AG04449 (cell line): Measurements from ENCODE around the gene CNR2.
A peak's percentile ranks its signal among the peaks of the same experiment; 100 is the strongest.
"Not testable (repeated sequence)": the region's sequence is repeated elsewhere in the genome, so short reads cannot be mapped to it uniquely, and the experiment has no call there.

ENCODE experiments used
- CTCF ChIA-PET: fragments of 350-600 bp; formaldehyde crosslinking; extraction: SDS; loops from one replicate; lab custom pipeline; 2021; ENCODE audit warnings: antibody characterized with exemption; lab: Yijun Ruan, JAX
- POLR2A ChIA-PET: fragments of 400-600, 350-600 bp; formaldehyde crosslinking; extraction: SDS; loops from one replicate; lab custom pipeline; 2020; ENCODE audit warnings: antibody characterized with exemption, inconsistent platforms; lab: Yijun Ruan, JAX
- DNase-seq: peaks from one replicate; pipeline ENCODE4 v3.0.0-alpha.2; 2010; ENCODE audit warnings: low read depth, low spot score
- H3K4me3 ChIP-seq: 2 replicates; pipeline ENCODE4 v1.5.1; 2011; ENCODE audit warnings: low read depth, mild to moderate bottlenecking, control low read depth, low read length
- TF ChIP-seq, protein P1 (sequence below): IDR thresholded peaks from one replicate; pipeline ENCODE4 v1.5.1; 2011; ENCODE audit warnings: mild to moderate bottlenecking, moderate library complexity, low read length, control low read depth, inconsistent platforms; ENCODE audit not compliant: insufficient read depth; ENCODE audit errors: missing control alignments

Gene CNR2

DNA sequence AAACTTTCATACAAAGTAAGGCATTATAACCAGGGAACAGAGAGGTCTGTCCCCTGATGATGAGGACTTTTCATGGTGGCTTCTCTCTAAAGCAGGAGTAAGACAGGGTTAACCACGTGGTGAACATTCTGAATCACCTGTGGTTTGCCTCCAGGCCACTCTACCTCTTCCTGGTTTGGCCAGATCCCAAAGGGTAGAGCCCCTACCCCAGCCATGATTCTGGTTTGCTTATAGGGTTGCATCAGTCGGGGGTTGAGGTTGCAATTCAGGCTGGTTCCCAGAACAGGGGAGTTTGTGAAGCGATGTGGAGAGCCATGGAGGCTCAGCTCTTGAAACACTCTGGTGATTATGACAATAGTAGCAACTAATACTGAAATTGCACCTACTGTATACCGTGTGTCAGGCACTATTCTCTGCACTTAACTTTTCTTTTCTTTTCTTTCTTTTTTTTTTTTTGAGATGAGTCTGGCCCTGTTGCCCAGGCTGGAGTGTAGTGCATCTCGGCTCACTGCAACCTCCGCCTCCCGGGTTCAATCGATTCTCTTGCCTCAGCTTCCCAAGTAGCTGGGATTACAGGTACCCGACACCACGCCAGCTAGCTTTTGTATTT lies 8.3 kb downstream of the CNR2 start:
- POLR2A ChIA-PET = no interaction called here
- TF ChIP-seq, protein P1, sequence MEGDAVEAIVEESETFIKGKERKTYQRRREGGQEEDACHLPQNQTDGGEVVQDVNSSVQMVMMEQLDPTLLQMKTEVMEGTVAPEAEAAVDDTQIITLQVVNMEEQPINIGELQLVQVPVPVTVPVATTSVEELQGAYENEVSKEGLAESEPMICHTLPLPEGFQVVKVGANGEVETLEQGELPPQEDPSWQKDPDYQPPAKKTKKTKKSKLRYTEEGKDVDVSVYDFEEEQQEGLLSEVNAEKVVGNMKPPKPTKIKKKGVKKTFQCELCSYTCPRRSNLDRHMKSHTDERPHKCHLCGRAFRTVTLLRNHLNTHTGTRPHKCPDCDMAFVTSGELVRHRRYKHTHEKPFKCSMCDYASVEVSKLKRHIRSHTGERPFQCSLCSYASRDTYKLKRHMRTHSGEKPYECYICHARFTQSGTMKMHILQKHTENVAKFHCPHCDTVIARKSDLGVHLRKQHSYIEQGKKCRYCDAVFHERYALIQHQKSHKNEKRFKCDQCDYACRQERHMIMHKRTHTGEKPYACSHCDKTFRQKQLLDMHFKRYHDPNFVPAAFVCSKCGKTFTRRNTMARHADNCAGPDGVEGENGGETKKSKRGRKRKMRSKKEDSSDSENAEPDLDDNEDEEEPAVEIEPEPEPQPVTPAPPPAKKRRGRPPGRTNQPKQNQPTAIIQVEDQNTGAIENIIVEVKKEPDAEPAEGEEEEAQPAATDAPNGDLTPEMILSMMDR = no peak
- DNase-seq = no peak
- CTCF ChIA-PET = no interaction called here
- no peak overlapping the region for H3K4me3 ChIP-seq

DNA sequence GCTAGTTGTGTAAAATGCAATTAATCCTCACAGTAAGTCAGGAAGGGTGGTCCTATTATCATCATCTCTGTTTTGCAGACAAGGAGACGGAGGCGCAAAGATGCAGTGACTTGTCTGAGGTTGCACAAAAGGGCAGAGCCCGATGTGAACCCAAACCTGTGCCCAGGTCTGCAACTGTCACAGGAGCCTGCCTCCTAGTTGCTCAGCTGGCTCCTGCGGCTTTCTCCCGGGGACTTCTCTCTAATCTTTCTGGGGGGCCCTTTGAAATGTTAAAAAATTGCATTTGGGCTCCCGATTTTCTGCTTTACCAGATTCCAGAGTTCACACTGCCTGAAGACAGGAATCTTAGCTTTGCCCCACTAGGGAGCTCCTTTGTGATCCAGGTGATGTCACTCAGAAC lies 9.4 kb downstream of the CNR2 start:
- TF ChIP-seq, protein P1 = no peak
- ChIA-PET CTCF (interaction anchor here (1.1 kb wide), 1 partner anchor 13 kb away, joined by 4 read pairs; no protein-coding TSS in a partner anchor), POLR2A (no interaction called here)

GRCh38 chr1:23902321-23903278 lies 10.6 kb downstream of the CNR2 start:
- ChIA-PET CTCF (interaction anchor here (1.1 kb wide), 1 partner anchor 14 kb away, joined by 4 read pairs; no protein-coding TSS in a partner anchor), POLR2A (no interaction called here)
- TF ChIP-seq, protein P1 = no peak
- no peak for DNase-seq
- H3K4me3 ChIP-seq = peak overlapping the region; percentile 15; the same call in 1 of the 2 replicates

More for the DNA sequence above, 9.4 kb downstream of the CNR2 start:
- H3K4me3 ChIP-seq = no peak overlapping the region
- no peak for DNase-seq

DNA sequence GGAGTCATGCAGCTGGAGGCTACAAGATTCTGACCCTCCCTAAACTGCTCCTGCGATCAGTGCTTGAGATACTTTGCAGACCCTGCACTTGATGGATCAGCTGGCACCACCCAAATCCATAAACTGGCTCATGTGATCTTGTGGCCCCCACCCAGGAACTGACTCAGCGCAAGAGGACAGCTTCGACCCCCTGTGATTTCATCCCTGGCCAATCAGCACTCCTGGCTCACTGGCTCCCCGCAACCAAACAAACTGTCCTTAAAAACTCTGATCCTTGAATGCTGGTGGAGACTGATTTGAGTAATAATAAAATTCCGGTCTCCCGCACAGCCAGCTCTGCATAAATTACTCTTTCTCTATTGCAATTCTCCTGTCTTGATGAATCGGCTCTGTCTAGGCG lies 13.1 kb downstream of the CNR2 start:
- H3K4me3 ChIP-seq, POLR2A ChIA-PET, DNase-seq, CTCF ChIA-PET: not testable (repeated sequence)

DNA sequence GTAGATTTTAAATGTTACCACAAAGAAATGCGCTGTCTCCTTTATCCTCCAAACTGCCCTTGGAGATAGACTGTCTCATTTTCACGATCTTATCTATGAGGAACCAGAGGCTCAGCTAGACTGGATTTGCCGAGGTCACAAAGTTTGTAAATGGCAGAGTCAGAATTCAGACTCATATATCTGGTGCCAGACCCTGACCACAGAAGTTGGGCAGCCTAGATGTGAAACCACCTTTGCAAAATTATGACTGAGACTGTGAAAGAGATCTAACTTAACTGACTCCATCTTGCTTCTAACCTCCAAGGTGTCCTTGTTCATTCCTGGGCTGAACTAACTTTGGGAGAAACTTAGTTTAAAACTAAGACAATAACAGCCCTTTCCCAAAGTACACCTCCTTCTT lies 14.1 kb downstream of the CNR2 start:
- ChIA-PET POLR2A (no interaction called here), CTCF (no interaction called here)
- no peak for DNase-seq
- TF ChIP-seq, protein P1 = no peak
- H3K4me3 ChIP-seq = no peak overlapping the region

- POLR2A ChIA-PET = no interaction called here
- H3K4me3 ChIP-seq = no peak overlapping the region
- CTCF ChIA-PET = interaction anchor here (0.6 to 1.2 kb wide), 4 partner anchors 19 to 52 kb away, joined by 3 to 6 read pairs (median 3); no protein-coding TSS in a partner anchor
- DNase-seq = no peak
- TF ChIP-seq, protein P1 = no peak
Observed at GRCh38 chr1:23897083-23897482, 16.1 kb downstream of the CNR2 start.
